Activated CD8-positive, alpha-beta memory T cell treated with anti-CD3 and anti-CD28 coated beads for 4 hours (primary cell): ENCODE measurements around the gene VGF.
"Not testable (repeated sequence)": the region's sequence is repeated elsewhere in the genome, so short reads cannot be mapped to it uniquely, and the experiment has no call there.

ENCODE experiments used
- DNase-seq, 2 donors: peaks; one replicate each; pipeline ENCODE4 v3.0.0-alpha.2; 2020; ENCODE audit warnings: low read depth in 2 of 2

The VGF gene

GRCh38 chr7:101115215-101115614 lies 50.2 kb downstream of the VGF start:
- DNase-seq, result no peak

DNA sequence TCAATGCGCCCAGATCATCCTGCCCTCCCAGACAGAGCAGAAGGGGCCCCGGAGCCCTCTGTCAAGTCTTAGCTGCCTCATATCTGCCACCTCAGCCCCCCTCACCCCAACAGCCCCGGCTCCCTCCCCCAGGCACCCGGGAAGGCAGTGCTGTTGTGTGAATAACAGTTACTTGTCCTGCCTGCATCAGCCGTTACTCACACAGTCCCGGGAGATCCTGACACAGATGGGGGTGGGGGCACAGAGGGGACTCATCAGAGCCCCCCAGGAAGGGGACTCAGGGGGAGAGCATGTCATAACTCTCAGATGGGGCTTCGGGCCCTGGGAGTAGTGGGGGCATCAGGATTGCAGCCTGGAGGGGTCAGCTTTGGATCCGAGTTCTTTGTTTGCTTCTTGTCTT lies 50.9 kb downstream of the VGF start:
- no peak for DNase-seq

- no peak for DNase-seq
Measured at GRCh38 chr7:101113836-101114235, 51.5 kb downstream of the VGF start.

GRCh38 chr7:101113140-101113539 lies 52.2 kb downstream of the VGF start:
- DNase-seq, result not testable (repeated sequence)
